Smooth muscle cell (in vitro differentiated cells): ENCODE measurements around the gene C1orf167. TPM values are rescaled to one million over a fixed set of nuclear protein-coding genes. Genes with fewer than 3 reads are reported as not detected.
A peak's percentile ranks its signal among the peaks of the same experiment; 100 is the strongest.

Source experiments
- DNase-seq: peaks from one replicate; lab custom pipeline; 2025; ENCODE audit not compliant: unreplicated experiment; lab: John Stamatoyannopoulos, UW
- H2AFZ ChIP-seq: fragments of 200-600 bp; sonication (generic); 2 replicates; pipeline ENCODE4 v1.6.0; 2016; ENCODE audit warnings: antibody characterized with exemption, low read depth, mild to moderate bottlenecking
- H3F3A ChIP-seq: fragments of 200-600 bp; sonication (generic); 2 replicates; pipeline ENCODE4 v1.6.0; 2017; ENCODE audit warnings: antibody characterized with exemption, low read depth
- H3K27ac ChIP-seq: fragments of 200-600 bp; sonication (generic); 2 replicates; pipeline ENCODE4 v1.5.1; 2016; ENCODE audit warnings: low read depth, mild to moderate bottlenecking
- H3K27me3 ChIP-seq: fragments of 200-600 bp; sonication (generic); 2 replicates; pipeline ENCODE4 v1.6.1; 2016; ENCODE audit warnings: low read depth, mild to moderate bottlenecking
- H3K36me3 ChIP-seq: fragments of 200-600 bp; sonication (generic); 2 replicates; pipeline ENCODE4 v1.5.1; 2016; ENCODE audit warnings: low read depth
- H3K4me1 ChIP-seq: fragments of 200-600 bp; sonication (generic); 2 replicates; pipeline ENCODE4 v1.5.1; 2016; ENCODE audit warnings: low read depth
- H3K4me2 ChIP-seq: fragments of 200-600 bp; sonication (generic); 2 replicates; pipeline ENCODE4 v1.6.0; 2016; ENCODE audit warnings: mild to moderate bottlenecking
- H3K4me3 ChIP-seq: fragments of 200-600 bp; sonication (generic); 2 replicates; pipeline ENCODE4 v1.5.1; 2016; ENCODE audit warnings: mild to moderate bottlenecking
- H3K79me2 ChIP-seq: fragments of 200-600 bp; sonication (generic); 2 replicates; pipeline ENCODE4 v1.6.0; 2016; ENCODE audit warnings: low read depth, mild to moderate bottlenecking
- H3K9ac ChIP-seq: fragments of 200-600 bp; sonication (generic); 2 replicates; pipeline ENCODE4 v1.6.0; 2016; ENCODE audit warnings: low read depth
- H3K9me3 ChIP-seq: fragments of 200-600 bp; sonication (generic); replicated peaks from 2 replicates; pipeline ENCODE4 v1.5.1; 2016; ENCODE audit warnings: low read depth
- H4K20me1 ChIP-seq: fragments of 200-600 bp; sonication (generic); 2 replicates; pipeline ENCODE4 v1.6.0; 2016; ENCODE audit warnings: low read depth
- CTCF ChIP-seq: fragments of 200-600 bp; sonication (generic); IDR thresholded peaks from 2 replicates; pipeline ENCODE4 v1.5.1; 2017; ENCODE audit warnings: borderline replicate concordance, mild to moderate bottlenecking, antibody characterized with exemption; ENCODE audit not compliant: insufficient read depth, poor library complexity, severe bottlenecking
- WGBS: methylation state at CpG from one replicate; pipeline ENCODE4 v1.1.7; 2016; ENCODE audit warnings: low lambda C conversion rate; 5-methylcytosine and 5-hydroxymethylcytosine counted together
- polyA plus RNA-seq: library from polyadenylated mRNA; unstranded; fragments of >200 nt; fragmentation: Nextera tagmentation; extraction: Ambion mirVana; gene quantifications from 2 replicates; pipeline ENCODE4 v1.2.1, GENCODE V29; 2016
- total RNA-seq: library from RNA; depleted of rRNA; stranded (reverse); fragments of >200 nt; gene quantifications from 2 replicates; pipeline ENCODE4 v1.2.3, GENCODE V29; 2014

The C1orf167 gene
- total and polyA plus RNA-seq, 2 experiments from 2014 or later, result 0.70 TPM; not detected in 1

- no peak overlapping the region for H3K4me2 ChIP-seq
- no peaks in the 10 kb centered on the region for H4K20me1 ChIP-seq
- no peaks in the 10 kb centered on the region for H3K36me3 ChIP-seq
- no peak for TF ChIP-seq CTCF
- WGBS, result 60% methylated on average over 5 of the region's 5 CpGs
- H3K9me3 ChIP-seq, result no peaks in the 10 kb centered on the region
- no peaks in the 10 kb centered on the region for H3K79me2 ChIP-seq
- no peak overlapping the region for H3K27ac ChIP-seq
- H2AFZ ChIP-seq, result no peak overlapping the region
- no peak for DNase-seq
- peaks cover 10% of the 10 kb centered on the region for H3K4me1 ChIP-seq
- no peak overlapping the region for H3K9ac ChIP-seq
- H3K27me3 ChIP-seq, result no peaks in the 10 kb centered on the region
- H3K4me3 ChIP-seq, result no peak overlapping the region
- no peaks in the 10 kb centered on the region for H3F3A ChIP-seq
Observed at GRCh38 chr1:11786168-11786567, 24.2 kb downstream of the C1orf167 start.

GRCh38 chr1:11787251-11787803 is 25.3 kb downstream of the C1orf167 start:
- DNase-seq, result no peak
- Histone ChIP-seq H2AFZ (no peak overlapping the region), H3K9me3 (no peaks in the 10 kb centered on the region), H3K27ac (no peak overlapping the region), H3K36me3 (no peaks in the 10 kb centered on the region), H3K27me3 (no peaks in the 10 kb centered on the region), H3K9ac (no peak overlapping the region), H3K4me3 (no peak overlapping the region), H3K4me1 (peaks cover 10% of the 10 kb centered on the region), H3K79me2 (no peaks in the 10 kb centered on the region), H3F3A (no peaks in the 10 kb centered on the region), H4K20me1 (no peaks in the 10 kb centered on the region), H3K4me2 (peak overlapping the region; percentile 33)
- WGBS, result 39% methylated on average over 16 of the region's 16 CpGs
- TF ChIP-seq CTCF, result no peak

- no peaks in the 10 kb centered on the region for H3K9me3 ChIP-seq
- no peak overlapping the region for H3K9ac ChIP-seq
- no peaks in the 10 kb centered on the region for H3F3A ChIP-seq
- peak overlapping the region; percentile 33 for H3K4me2 ChIP-seq
- no peak overlapping the region for H2AFZ ChIP-seq
- no peaks in the 10 kb centered on the region for H4K20me1 ChIP-seq
- TF ChIP-seq CTCF, result no peak
- no peak overlapping the region for H3K4me3 ChIP-seq
- H3K4me1 ChIP-seq, result peaks cover 13% of the 10 kb centered on the region
- no peak for DNase-seq
- no peak overlapping the region for H3K27ac ChIP-seq
- H3K27me3 ChIP-seq, result no peaks in the 10 kb centered on the region
- H3K36me3 ChIP-seq, result no peaks in the 10 kb centered on the region
- H3K79me2 ChIP-seq, result no peaks in the 10 kb centered on the region
- WGBS, result 90% methylated on average over 14 of the region's 14 CpGs
Observed at GRCh38 chr1:11787804-11788436, 25.9 kb downstream of the C1orf167 start.

DNA sequence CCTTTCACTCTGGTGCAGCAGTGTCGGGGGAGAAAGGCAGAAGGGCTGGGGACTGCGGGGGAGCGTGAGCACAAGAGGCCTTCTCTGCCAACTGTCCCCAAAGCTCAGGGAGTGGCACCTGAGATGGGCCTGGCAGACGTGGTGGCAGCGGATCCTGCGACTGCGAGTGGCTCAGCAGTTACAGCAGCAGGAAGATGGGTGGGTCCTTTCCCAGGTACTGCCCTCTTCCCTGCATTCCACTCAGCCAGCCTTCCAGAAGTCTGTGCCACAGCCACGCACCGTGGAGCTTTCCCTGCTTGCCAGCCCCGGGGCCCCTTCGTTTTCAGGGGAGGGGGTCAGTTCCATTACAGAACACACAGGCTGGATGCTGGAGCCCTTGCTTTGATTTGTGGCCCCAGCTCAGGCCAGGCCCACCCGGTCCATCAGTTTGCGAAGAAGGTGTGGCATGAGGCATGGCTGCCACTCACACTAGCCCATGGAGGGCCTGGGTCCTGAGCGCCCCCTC is 26.6 kb downstream of the C1orf167 start:
- no peaks in the 10 kb centered on the region for H3F3A ChIP-seq
- H3K9ac ChIP-seq, result no peak overlapping the region
- DNase-seq, result no peak
- H3K4me2 ChIP-seq, result no peak overlapping the region
- no peaks in the 10 kb centered on the region for H3K27me3 ChIP-seq
- H3K36me3 ChIP-seq, result no peaks in the 10 kb centered on the region
- 96% methylated on average over 14 of the region's 14 CpGs for WGBS
- no peak overlapping the region for H3K27ac ChIP-seq
- H3K79me2 ChIP-seq, result no peaks in the 10 kb centered on the region
- no peaks in the 10 kb centered on the region for H3K9me3 ChIP-seq
- H3K4me1 ChIP-seq, result peaks cover 13% of the 10 kb centered on the region
- no peak for TF ChIP-seq CTCF
- H3K4me3 ChIP-seq, result no peak overlapping the region
- H4K20me1 ChIP-seq, result no peaks in the 10 kb centered on the region
- H2AFZ ChIP-seq, result no peak overlapping the region
